GM12891 (cell line): ENCODE data around the gene ZMYND11.

Experiments used
- PAX5 ChIP-seq: IDR thresholded peaks from 2 replicates; pipeline ENCODE4 v1.6.1; 2011; ENCODE audit warnings: low read length, moderate library complexity, mild to moderate bottlenecking; ENCODE audit not compliant: insufficient read depth, severe bottlenecking
- POLR2A ChIP-seq: IDR thresholded peaks from 2 replicates; pipeline ENCODE4 v1.6.1; 2011; ENCODE audit warnings: low read depth, low read length, control low read depth
- POLR2AphosphoS5 ChIP-seq: IDR thresholded peaks from 2 replicates; pipeline ENCODE4 v1.6.1; 2011; ENCODE audit warnings: low read depth, low read length, control low read depth

DNA sequence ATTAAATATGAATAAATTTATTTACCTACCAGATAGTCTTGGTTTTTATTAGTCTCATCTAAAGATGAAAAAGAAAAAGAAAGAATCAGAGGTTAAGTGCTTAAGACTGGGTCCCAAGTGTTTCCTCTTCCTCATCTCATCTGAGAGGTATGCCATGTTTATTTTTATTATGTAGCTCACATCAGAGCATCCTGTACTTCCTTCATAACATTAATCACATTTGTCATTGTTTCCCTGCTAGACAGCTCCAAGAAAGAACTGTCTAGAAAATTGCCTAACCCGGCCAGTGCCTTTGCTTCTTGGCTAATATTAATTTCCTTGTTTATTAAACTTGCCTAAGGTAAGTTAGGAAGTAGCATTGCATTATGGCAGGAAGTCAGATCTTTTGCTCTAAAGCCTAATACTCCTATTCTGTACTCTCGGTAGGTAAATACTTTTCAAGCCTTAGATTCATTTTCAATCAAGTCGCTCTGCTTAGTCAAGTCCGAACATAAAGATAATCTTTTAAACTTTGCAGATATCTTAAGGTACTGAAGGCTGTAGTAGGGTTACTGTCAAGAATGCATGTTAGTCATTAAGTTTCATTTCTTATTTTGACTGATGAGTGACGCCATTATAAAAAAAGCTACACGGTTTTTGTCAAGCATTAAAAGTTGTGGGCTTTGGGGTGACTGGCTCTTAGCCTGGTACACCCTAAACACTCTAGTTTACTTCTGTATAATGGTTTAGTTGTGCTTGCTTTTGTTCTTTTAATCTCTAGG, 47.4 kb downstream of the ZMYND11 start:
- TF ChIP-seq POLR2A (no peak), POLR2AphosphoS5 (no peak), PAX5 (no peak)
